H1 (cell line): ENCODE results near the gene FARSB. TPM values are rescaled to one million over a fixed set of nuclear protein-coding genes. Genes with fewer than 3 reads are reported as not detected.

ENCODE experiments used
- CTCF ChIA-PET: fragments of 300-600 bp; sonication (Branson Sonifier 250); formaldehyde crosslinking; loops from one replicate; lab custom pipeline; 2021; ENCODE audit not compliant: partially characterized antibody; lab: Charles Lee
- POLR2A ChIA-PET: fragments of 300-600 bp; sonication (Branson Sonifier 250); formaldehyde crosslinking; loops from one replicate; lab custom pipeline; 2021; ENCODE audit warnings: inconsistent platforms; ENCODE audit not compliant: partially characterized antibody; lab: Charles Lee
- DNase-seq, 2 experiments: peaks; one replicate each; pipeline versions ENCODE4 v3.0.0 to v3.0.0-alpha.2; 2010 to 2022; ENCODE audit warnings: low spot score in 2 of 2, low read depth in 1 of 2, mixed read lengths in 1 of 2
- FAIRE-seq: peaks from 2 replicates; lab custom pipeline; 2011; peaks lifted over from hg19 to GRCh38; lab: Jason Lieb, UNC
- H2AFZ ChIP-seq: 2 replicates; pipeline ENCODE4 v1.8.1; 2012; ENCODE audit warnings: low read length, inconsistent platforms
- H2AK5ac ChIP-seq: 2 replicates; pipeline ENCODE4 v1.6.1; 2013; ENCODE audit warnings: low read depth, low read length
- H2BK120ac ChIP-seq: replicated peaks from 2 replicates; pipeline ENCODE3; 2013; ENCODE audit warnings: low read depth, low read length, inconsistent platforms
- H2BK12ac ChIP-seq: 2 replicates; pipeline ENCODE4 v1.6.1; 2013; ENCODE audit warnings: low read depth, low read length
- H2BK15ac ChIP-seq: 2 replicates; pipeline ENCODE4 v1.6.1; 2013; ENCODE audit warnings: low read length
- H2BK20ac ChIP-seq: 2 replicates; pipeline ENCODE4 v1.6.1; 2013; ENCODE audit warnings: low read length
- H2BK5ac ChIP-seq: 2 replicates; pipeline ENCODE4 v1.6.1; 2013; ENCODE audit warnings: low read depth, low read length
- H3K14ac ChIP-seq: 2 replicates; pipeline ENCODE4 v1.6.1; 2013; ENCODE audit warnings: inconsistent platforms; ENCODE audit not compliant: insufficient read length
- H3K18ac ChIP-seq: 2 replicates; pipeline ENCODE4 v1.6.1; 2013; ENCODE audit warnings: low read length; ENCODE audit errors: extremely low read depth
- H3K23ac ChIP-seq: 2 replicates; pipeline ENCODE4 v1.6.1; 2013; ENCODE audit warnings: inconsistent platforms; ENCODE audit not compliant: insufficient read length
- H3K23me2 ChIP-seq: 2 replicates; pipeline ENCODE4 v1.6.1; 2013; ENCODE audit warnings: low read depth, low read length
- H3K27ac ChIP-seq: 2 replicates; pipeline ENCODE4 v1.6.1; 2011; ENCODE audit warnings: low read depth, low read length, inconsistent platforms
- H3K27me3 ChIP-seq, 4 experiments: replicated peaks in 1 of 4; 1 replicate in 1 of 4; 2 replicates in 3 of 4; pipeline versions ENCODE4 v1.6.1 to v1.8.1; 2011 to 2013; ENCODE audit warnings: low read length in 3 of 4, mild to moderate bottlenecking in 3 of 4, inconsistent platforms in 2 of 4, mixed read lengths in 2 of 4, moderate library complexity in 1 of 4; ENCODE audit not compliant: control insufficient read depth in 3 of 4, insufficient read depth in 3 of 4; ENCODE audit errors: extremely low read depth in 1 of 4
- H3K36me3 ChIP-seq, 4 experiments: 2 replicates each; pipeline versions ENCODE4 v1.6.1 to v1.8.1; 2011 to 2013; ENCODE audit warnings: mild to moderate bottlenecking in 4 of 4, low read length in 3 of 4, moderate library complexity in 2 of 4, control low read depth in 1 of 4, inconsistent platforms in 1 of 4; ENCODE audit not compliant: insufficient read depth in 4 of 4, control insufficient read depth in 2 of 4
- H3K4ac ChIP-seq: replicated peaks from 2 replicates; pipeline ENCODE3; 2013; ENCODE audit warnings: low read length, low read depth, mixed read lengths, inconsistent platforms; ENCODE audit not compliant: insufficient read length
- H3K4me1 ChIP-seq, 4 experiments: replicated peaks in 1 of 4; 1 replicate in 1 of 4; 2 replicates in 3 of 4; pipeline versions ENCODE4 v1.6.1 to v1.8.1; 2011 to 2013; ENCODE audit warnings: low read length in 3 of 4, inconsistent platforms in 2 of 4, mixed read lengths in 1 of 4; ENCODE audit not compliant: insufficient read depth in 4 of 4, control insufficient read depth in 3 of 4
- H3K4me2 ChIP-seq, 2 experiments: 2 replicates each; pipeline versions ENCODE4 v1.6.1 to v1.8.1; 2011 to 2013; ENCODE audit warnings: low read depth in 2 of 2, low read length in 2 of 2, control low read depth in 1 of 2, inconsistent platforms in 1 of 2, mild to moderate bottlenecking in 1 of 2; ENCODE audit not compliant: insufficient read depth in 1 of 2
- H3K4me3 ChIP-seq, 4 experiments: fragments of 200-600, 300-600 bp in 1 of 4; sonication (generic), shearing (Covaris generic), sonication (Bioruptor Twin) in 1 of 4; 2 replicates each; pipeline versions ENCODE4 v1.5.1 to v1.8.1; 2011 to 2016; ENCODE audit warnings: low read length in 4 of 4, low read depth in 3 of 4, control low read depth in 2 of 4, inconsistent platforms in 2 of 4, mild to moderate bottlenecking in 2 of 4, mixed read lengths in 1 of 4, moderate library complexity in 1 of 4; ENCODE audit not compliant: insufficient read depth in 2 of 4; ENCODE audit errors: extremely low read depth in 1 of 4
- H3K56ac ChIP-seq: replicated peaks from 2 replicates; pipeline ENCODE3; 2013; ENCODE audit warnings: low read depth, mild to moderate bottlenecking, mixed read lengths, low read length, inconsistent platforms; ENCODE audit not compliant: insufficient read length
- H3K79me1 ChIP-seq: 2 replicates; pipeline ENCODE4 v1.6.1; 2013; ENCODE audit warnings: low read depth, low read length, control low read depth
- H3K79me2 ChIP-seq, 2 experiments: 2 replicates each; pipeline versions ENCODE4 v1.6.1 to v1.8.1; 2012 to 2013; ENCODE audit warnings: low read length in 2 of 2, mild to moderate bottlenecking in 2 of 2, inconsistent platforms in 1 of 2; ENCODE audit not compliant: insufficient read depth in 2 of 2, control insufficient read depth in 1 of 2
- H3K9ac ChIP-seq, 4 experiments: replicated peaks in 1 of 4; 1 replicate in 1 of 4; 2 replicates in 3 of 4; pipeline versions ENCODE4 v1.6.1 to v1.8.1; 2011 to 2013; ENCODE audit warnings: low read depth in 3 of 4, low read length in 3 of 4, control low read depth in 2 of 4, mild to moderate bottlenecking in 2 of 4, moderate library complexity in 2 of 4, inconsistent platforms in 1 of 4; ENCODE audit errors: extremely low read depth in 1 of 4
- H3K9me3 ChIP-seq, 2 experiments: 2 replicates each; pipeline versions ENCODE4 v1.6.1 to v1.8.1; 2012 to 2013; ENCODE audit warnings: mild to moderate bottlenecking in 2 of 2, moderate library complexity in 2 of 2, control low read depth in 1 of 2, inconsistent platforms in 1 of 2, low read depth in 1 of 2, low read length in 1 of 2, mixed read lengths in 1 of 2; ENCODE audit not compliant: insufficient read depth in 2 of 2
- H4K20me1 ChIP-seq, 2 experiments: replicated peaks in 1 of 2; 2 replicates each; pipeline versions ENCODE3 to v1.8.1; 2011 to 2013; ENCODE audit warnings: inconsistent platforms in 2 of 2, low read length in 2 of 2, mild to moderate bottlenecking in 1 of 2; ENCODE audit not compliant: insufficient read depth in 2 of 2, control insufficient read depth in 1 of 2
- H4K5ac ChIP-seq: 2 replicates; pipeline ENCODE4 v1.6.1; 2013; ENCODE audit warnings: low read length, low read depth, mixed read lengths, inconsistent platforms; ENCODE audit not compliant: insufficient read length
- H4K8ac ChIP-seq: 2 replicates; pipeline ENCODE4 v1.8.0; 2013; ENCODE audit warnings: mild to moderate bottlenecking, moderate library complexity, low read length, inconsistent platforms; ENCODE audit not compliant: insufficient read depth; ENCODE audit errors: extremely low read depth
- H4K91ac ChIP-seq: replicated peaks from 2 replicates; pipeline ENCODE3; 2013; ENCODE audit warnings: low read length, mixed read lengths, inconsistent platforms; ENCODE audit not compliant: insufficient read length
- ASH2L ChIP-seq: fragments of 200-600, 300-600 bp; sonication (generic); IDR thresholded peaks from one replicate; pipeline ENCODE4 v1.7.1; 2017; ENCODE audit warnings: low read length
- CHD2 ChIP-seq: IDR thresholded peaks from 2 replicates; pipeline ENCODE4 v1.6.1; 2012; ENCODE audit warnings: low read length, improper control_type of control experiment
- NANOG ChIP-seq: IDR thresholded peaks from 2 replicates; pipeline ENCODE4 v1.6.1; 2011; ENCODE audit warnings: low read length, low read depth, mild to moderate bottlenecking, inconsistent platforms; ENCODE audit not compliant: insufficient read depth, poor library complexity, severe bottlenecking
- SP2 ChIP-seq: IDR thresholded peaks from 2 replicates; pipeline ENCODE4 v1.6.1; 2012; ENCODE audit warnings: mild to moderate bottlenecking, low read length, inconsistent platforms
- WGBS, 2 experiments: shearing (Covaris generic) in 1 of 2; methylation state at CpG; one replicate each; pipeline versions ENCODE4 v1.1.6 to v1.1.7; 2013 to 2015; ENCODE audit warnings: low lambda C conversion rate in 2 of 2, mixed read lengths in 2 of 2, inconsistent platforms in 1 of 2, low coverage in 1 of 2, missing lambda C conversion rate in 1 of 2; ENCODE audit not compliant: insufficient replicate concordance in 2 of 2, insufficient coverage in 1 of 2, insufficient read length in 1 of 2; ENCODE audit errors: extremely low coverage in 1 of 2, missing lambda C conversion rate in 1 of 2; 5-methylcytosine and 5-hydroxymethylcytosine counted together
- polyA plus RNA-seq, 7 experiments: library from polyadenylated mRNA; depleted of rRNA in 3 of 7; stranded (reverse) in 5 of 7; unstranded in 2 of 7; fragments of >200 nt in 5 of 7; fragments of 200-250 nt in 2 of 7; gene quantifications; 1 replicate in 5 of 7; 2 replicates in 1 of 7; 4 replicates in 1 of 7; pipeline versions ENCODE4 v1.2.1 to v1.2.3, GENCODE V29; 2011 to 2013; ENCODE audit warnings: missing spikeins in 2 of 7, mixed read lengths in 2 of 7
- total RNA-seq: library from RNA; stranded (reverse); fragmentation: NEBNext Ultra II Directional; extraction: Animal tissue kit (Norgen Biotek cat#: 25700); gene quantifications from 2 replicates; pipeline ENCODE4 v1.2.1, GENCODE V29; 2021

The FARSB gene
- total and polyA plus RNA-seq, 2 of the 8 experiments (the other 6 are each of a cell fraction or from before 2014, with no cell fraction given): 21.0 to 37.9 TPM

- Histone ChIP-seq H3K36me3 (peaks cover 0 to 11% (median 6%) of the 10 kb centered on the region in 4 experiments; a peak in 5 of 8 replicates), H2AK5ac (no peak overlapping the region), H4K20me1 (no peaks in the 10 kb centered on the region), H3K23ac (no peak overlapping the region), H3K4ac (no peak overlapping the region), H4K5ac (no peak overlapping the region), H2BK15ac (no peak overlapping the region), H3K79me2 (no peaks in the 10 kb centered on the region), H4K8ac (no peak overlapping the region), H3K9me3 (no peaks in the 10 kb centered on the region), H3K4me2 (no peak overlapping the region), H3K23me2 (no peaks in the 10 kb centered on the region), H3K9ac (no peak overlapping the region), H2BK5ac (no peak overlapping the region), H2AFZ (no peak overlapping the region), H3K27me3 (peaks cover 0 to 1% (median 0%) of the 10 kb centered on the region in 4 experiments; a peak in 1 of 7 replicates), H3K4me3 (no peak overlapping the region), H2BK20ac (no peak overlapping the region), H3K56ac (no peak overlapping the region), H3K14ac (no peak overlapping the region), H3K79me1 (no peaks in the 10 kb centered on the region), H2BK12ac (no peak overlapping the region), H3K4me1 (no peaks in the 10 kb centered on the region; a peak in 1 of 7 replicates), H2BK120ac (no peak overlapping the region), H4K91ac (no peak overlapping the region), H3K18ac (no peak overlapping the region), H3K27ac (no peak overlapping the region)
- ChIA-PET CTCF (interaction anchor here (0.9 to 3.9 kb wide), 4 partner anchors 10 to 533 kb away, joined by 3 to 22 read pairs (median 8); no protein-coding TSS in a partner anchor), POLR2A (interaction anchor here (1.5 kb wide), 1 partner anchor 9 kb away, joined by 3 read pairs; no protein-coding TSS in a partner anchor)
- DNase-seq: no peak
- no peak for TF ChIP-seq SP2
- no peak for TF ChIP-seq ASH2L
- no peak for TF ChIP-seq CHD2
- no peak for TF ChIP-seq NANOG
- no peak for FAIRE-seq
- 93% methylated on average over 6 of the region's 6 CpGs; no CpG with 5 or more reads in 1 of the 2 experiments for WGBS, 2 experiments
Measured at GRCh38 chr2:222572264-222572721, 83.6 kb downstream of the FARSB start.
